Measurements from ENCODE around the gene TBX15.

DNA sequence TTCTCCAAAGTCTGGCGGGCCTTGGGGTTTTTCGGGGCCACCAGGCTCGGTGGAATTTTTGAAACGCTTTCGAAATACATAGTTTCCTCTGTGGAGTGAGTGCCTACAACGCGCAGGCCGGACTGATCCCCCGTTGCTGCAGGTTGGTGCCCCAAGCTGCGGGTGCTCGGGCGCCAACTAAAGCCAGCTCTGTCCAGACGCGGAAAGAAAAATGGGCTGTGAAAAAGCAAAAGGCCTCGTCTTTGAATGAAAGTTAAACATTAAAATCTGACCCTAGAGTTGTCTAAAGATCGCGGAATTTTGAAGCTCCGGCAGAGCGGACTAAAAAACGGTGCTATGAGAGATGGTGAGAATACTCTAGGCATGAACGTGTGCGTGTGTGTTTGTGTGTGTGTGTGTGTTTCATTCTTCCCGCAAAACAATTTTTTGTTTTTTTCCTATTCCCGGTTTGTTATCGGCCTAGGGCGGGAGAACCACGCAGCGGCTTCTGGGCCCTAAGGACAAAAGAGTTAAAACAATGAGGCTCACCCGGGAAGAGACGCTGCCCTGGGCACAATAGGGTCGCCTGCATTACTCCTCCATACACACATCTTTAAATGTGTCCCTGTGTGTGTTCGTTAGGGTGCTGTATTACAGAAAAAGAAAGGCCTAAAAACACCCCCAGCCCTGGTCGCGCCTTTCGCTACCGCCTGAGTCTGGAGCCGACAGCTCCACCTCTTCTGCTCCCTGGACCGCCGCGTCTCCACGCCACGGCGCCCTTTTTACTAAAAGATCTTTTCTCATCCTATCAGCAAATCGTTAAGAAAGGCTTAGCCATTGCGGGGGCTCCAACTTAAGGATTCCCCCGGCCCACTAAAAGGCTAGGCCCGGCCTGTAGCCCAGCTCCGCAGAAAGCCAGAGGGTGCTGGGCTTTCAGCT lies 3.2 kb downstream of the TBX15 start:
- TF ChIP-seq CTCF (conservative IDR thresholded peaks at IDR 0.05; ENCODE audit: low read depth, low read length), result no peak
- TF ChIP-seq EZH2 (IDR thresholded peaks at IDR 0.05; ENCODE audit: borderline replicate concordance, low read depth, low read length, poor library complexity, severe bottlenecking), result no peak

Data from A673 (cell line).